CD4-positive, alpha-beta memory T cell (primary cell): Measurements from ENCODE around the gene STX18. TPM values are rescaled to one million over a fixed set of nuclear protein-coding genes. Genes with fewer than 3 reads are reported as not detected.
A peak's percentile ranks its signal among the peaks of the same experiment; 100 is the strongest.

ENCODE experiments used
- CTCF ChIA-PET: fragments of 350-600 bp; sonication (Branson Sonifier 250); formaldehyde crosslinking; loops from one replicate; lab custom pipeline; 2021; ENCODE audit warnings: inconsistent platforms; ENCODE audit not compliant: partially characterized antibody; lab: Charles Lee
- POLR2A ChIA-PET: fragments of 350-600 bp; sonication (Branson Sonifier 250); formaldehyde crosslinking; loops from one replicate; lab custom pipeline; 2021; ENCODE audit not compliant: partially characterized antibody; lab: Charles Lee
- DNase-seq, 5 donors: peaks; one replicate each; pipeline versions ENCODE4 v3.0.0 to v3.0.0-alpha.2; 2020 to 2022; ENCODE audit warnings: mixed read lengths in 1 of 5
- H3K27ac ChIP-seq: one replicate; pipeline ENCODE4 v1.7.0; 2013; ENCODE audit warnings: low read depth, low read length
- H3K27me3 ChIP-seq: 2 replicates; pipeline ENCODE4 v1.7.0; 2013; ENCODE audit warnings: mild to moderate bottlenecking, low read length, moderate library complexity; ENCODE audit not compliant: insufficient read depth
- H3K36me3 ChIP-seq: 2 replicates; pipeline ENCODE4 v1.7.0; 2013; ENCODE audit warnings: mild to moderate bottlenecking, low read length, moderate library complexity; ENCODE audit not compliant: insufficient read depth
- H3K4me1 ChIP-seq: 2 replicates; pipeline ENCODE4 v1.7.0; 2013; ENCODE audit warnings: mild to moderate bottlenecking, low read length, moderate library complexity; ENCODE audit not compliant: insufficient read depth
- H3K4me3 ChIP-seq, 2 donors: one replicate each; pipeline ENCODE4 v1.7.0; 2013; ENCODE audit warnings: low read length in 2 of 2, mild to moderate bottlenecking in 1 of 2
- H3K9me3 ChIP-seq, 2 donors: one replicate each; pipeline ENCODE4 v1.7.0; 2013; ENCODE audit warnings: low read length in 2 of 2, control low read depth in 1 of 2; ENCODE audit not compliant: control insufficient read depth in 1 of 2
- H3K27ac Mint-ChIP-seq, 7 donors: one replicate each; pipeline ENCODE4 v1.8.0; 2020 to 2021; ENCODE audit warnings: mixed read lengths in 7 of 7, mild to moderate bottlenecking in 6 of 7, inconsistent platforms in 3 of 7, moderate library complexity in 3 of 7
- H3K27me3 Mint-ChIP-seq, 2 donors: one replicate each; pipeline ENCODE4 v1.8.0; 2020 to 2021; ENCODE audit warnings: mixed read lengths in 2 of 2
- H3K36me3 Mint-ChIP-seq, 2 donors: one replicate each; pipeline ENCODE4 v1.8.0; 2020 to 2021; ENCODE audit warnings: mixed read lengths in 2 of 2, inconsistent platforms in 1 of 2, mild to moderate bottlenecking in 1 of 2
- H3K4me1 Mint-ChIP-seq, 4 donors: one replicate each; pipeline ENCODE4 v1.8.0; 2020 to 2021; ENCODE audit warnings: mixed read lengths in 4 of 4, mild to moderate bottlenecking in 1 of 4
- H3K4me3 Mint-ChIP-seq, 8 donors: one replicate each; pipeline ENCODE4 v1.8.0; 2020 to 2021; ENCODE audit warnings: mixed read lengths in 8 of 8, mild to moderate bottlenecking in 7 of 8, moderate library complexity in 6 of 8, inconsistent platforms in 3 of 8
- H3K9me3 Mint-ChIP-seq, 8 donors: one replicate each; pipeline ENCODE4 v1.8.0; 2020 to 2021; ENCODE audit warnings: mixed read lengths in 8 of 8, mild to moderate bottlenecking in 5 of 8, inconsistent platforms in 3 of 8, moderate library complexity in 1 of 8
- intact Hi-C: fragments of 100-400 bp; cut with micrococcal nuclease; formaldehyde crosslinking; loops from one replicate; pipeline ENCODE4 v1.15.1; 2023
- polyA plus RNA-seq, 2 donors: library from polyadenylated mRNA; unstranded; fragments of 300-500 nt; fragmentation: Illumina TruSeq; gene quantifications; one replicate each; pipeline ENCODE4 v1.2.3, GENCODE V29; 2021
- total RNA-seq, 2 experiments: library from RNA; stranded (reverse); gene quantifications; one replicate each; pipeline ENCODE4 v1.2.3, GENCODE V29; 2021

The STX18 gene
- total RNA-seq (10 to 100 TPM; 33.2 to 34.5 TPM), polyA plus RNA-seq (10 to 100 TPM; 25.6 to 29.2 TPM)

DNA sequence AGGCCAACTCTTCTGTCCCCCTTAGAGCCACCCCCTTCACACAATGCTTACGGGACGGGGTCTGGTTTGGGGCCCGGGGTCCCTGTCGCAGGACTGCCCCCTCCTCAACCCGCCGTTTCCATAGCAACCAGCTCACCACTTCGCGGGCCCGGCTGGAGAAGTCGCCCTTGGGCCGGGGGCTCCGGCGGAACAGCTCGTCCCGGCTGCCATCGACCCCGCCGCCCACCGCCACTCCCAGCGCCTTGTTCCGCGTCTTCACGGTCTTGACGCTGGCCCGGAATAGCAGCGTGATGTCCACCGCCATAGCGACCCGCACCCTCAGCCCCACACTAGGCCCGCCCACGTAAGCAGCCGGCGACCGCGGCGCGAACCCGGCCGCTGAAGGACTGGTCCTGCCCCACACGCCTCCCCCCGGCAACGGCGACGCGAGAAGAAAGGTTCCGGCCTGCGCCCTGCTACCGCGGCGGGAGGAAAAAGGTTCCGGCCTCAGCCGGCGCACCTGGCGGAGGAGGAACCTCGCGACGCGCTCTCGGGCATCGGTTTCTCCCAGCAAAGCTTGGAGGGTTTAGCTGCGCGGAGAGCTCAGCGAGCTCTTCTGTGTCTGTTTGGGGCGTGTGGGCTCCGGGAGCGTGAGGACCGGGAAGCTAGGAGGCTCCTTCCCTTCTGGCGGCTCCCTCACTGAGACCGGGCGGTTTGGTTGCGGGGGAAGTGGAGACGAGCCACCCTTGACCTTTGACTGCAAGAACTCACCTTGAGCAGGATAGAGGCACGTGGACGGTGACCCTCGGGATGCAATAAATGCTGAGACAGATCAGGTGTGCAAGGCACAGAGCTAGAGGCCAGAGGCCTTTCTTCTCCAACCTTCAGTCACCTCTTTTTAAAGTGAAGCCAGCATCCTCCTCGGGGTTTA is at the start of gene STX18:
STX18 (minus strand) TSS at position 388 of the 910 bp plus-strand sequence; CDS start at position 304, 84 bp downstream.
- Mint-ChIP-seq H3K36me3 (peaks cover 17 to 25% of the 10 kb centered on the region in 2 donors), H3K4me1 (peaks cover 28 to 72% (median 50%) of the 10 kb centered on the region in 4 donors), H3K9me3 (no peaks in the 10 kb centered on the region), H3K27ac (peak within 1 kb of the TSS; percentile 92 to 97 (median 95)), H3K27me3 (no peaks in the 10 kb centered on the region), H3K4me3 (peak within 1 kb of the TSS; percentile 92 to 99 (median 96))
- Histone ChIP-seq H3K27me3 (no peaks in the 10 kb centered on the region), H3K36me3 (no peaks in the 10 kb centered on the region), H3K27ac (peak within 1 kb of the TSS; percentile 63), H3K4me1 (peaks cover 35% of the 10 kb centered on the region), H3K4me3 (peak within 1 kb of the TSS; percentile 77 to 88), H3K9me3 (no peaks in the 10 kb centered on the region)
- peak; percentile 83 to 88 (median 85) for DNase-seq
- ChIA-PET CTCF (interaction anchor here (0.7 to 2.4 kb wide), 12 partner anchors 12 to 324 kb away, joined by 3 to 13 read pairs (median 4); partner anchors contain the start of gene TMEM128), POLR2A (interaction anchor here (0.6 to 2.2 kb wide), 15 partner anchors 9 to 402 kb away, joined by 3 to 24 read pairs (median 4); partner anchors contain the start of gene TMEM128)
- intact Hi-C loops: loop anchor here (2.0 to 5.0 kb wide), 4 partner anchors 33 to 585 kb away; partner anchors contain the start of genes LYAR and ZBTB49

- Histone ChIP-seq H3K27ac (no peak overlapping the region), H3K4me1 (no peaks in the 10 kb centered on the region), H3K9me3 (no peaks in the 10 kb centered on the region), H3K27me3 (no peaks in the 10 kb centered on the region), H3K4me3 (no peak overlapping the region), H3K36me3 (no peaks in the 10 kb centered on the region)
- Mint-ChIP-seq H3K27ac (no peak overlapping the region), H3K36me3 (peaks cover 22 to 49% of the 10 kb centered on the region in 2 donors), H3K4me1 (no peaks in the 10 kb centered on the region), H3K9me3 (peaks cover 5 to 33% (median 22%) of the 10 kb centered on the region in 8 donors), H3K4me3 (no peak overlapping the region), H3K27me3 (no peaks in the 10 kb centered on the region)
- intact Hi-C loops: no loop called here
- no peak for DNase-seq
- ChIA-PET POLR2A (no interaction called here), CTCF (no interaction called here)
These were observed 49.2 kb upstream of the STX18 start for GRCh38 chr4:4591071-4591470.

- H3K27me3 ChIP-seq: no peaks in the 10 kb centered on the region
- no peak for DNase-seq
- no peaks in the 10 kb centered on the region for H3K36me3 ChIP-seq
- no peak overlapping the region for H3K27ac ChIP-seq
- no peaks in the 10 kb centered on the region for H3K9me3 ChIP-seq
- POLR2A ChIA-PET: no interaction called here
- H3K4me3 ChIP-seq: no peak overlapping the region
- H3K27ac Mint-ChIP-seq: no peak overlapping the region
- H3K4me3 Mint-ChIP-seq: no peak overlapping the region
- CTCF ChIA-PET: no interaction called here
- H3K36me3 Mint-ChIP-seq: peaks cover 19 to 47% of the 10 kb centered on the region in 2 donors
- no peaks in the 10 kb centered on the region for H3K4me1 ChIP-seq
- no peaks in the 10 kb centered on the region for H3K4me1 Mint-ChIP-seq
- no peaks in the 10 kb centered on the region for H3K27me3 Mint-ChIP-seq
- H3K9me3 Mint-ChIP-seq: peaks cover 4 to 29% (median 18%) of the 10 kb centered on the region in 8 donors
- intact Hi-C loops: no loop called here
These were observed 48.7 kb upstream of the STX18 start for GRCh38 chr4:4590546-4590945.

GRCh38 chr4:4585012-4585670 is 43.3 kb upstream of the STX18 start:
- Histone ChIP-seq H3K36me3 (no peaks in the 10 kb centered on the region), H3K4me1 (no peaks in the 10 kb centered on the region), H3K27me3 (no peaks in the 10 kb centered on the region), H3K9me3 (no peaks in the 10 kb centered on the region), H3K4me3 (no peak overlapping the region), H3K27ac (no peak overlapping the region)
- Mint-ChIP-seq H3K4me3 (no peak overlapping the region), H3K4me1 (peaks cover 0 to 2% (median 0%) of the 10 kb centered on the region in 4 donors), H3K27me3 (no peaks in the 10 kb centered on the region), H3K9me3 (peaks cover 0 to 7% (median 5%) of the 10 kb centered on the region in 8 donors), H3K27ac (no peak overlapping the region), H3K36me3 (peaks cover 14 to 18% of the 10 kb centered on the region in 2 donors)
- POLR2A ChIA-PET: no interaction called here
- DNase-seq: no peak
- intact Hi-C loops: no loop called here
- CTCF ChIA-PET: interaction anchor here (1.3 kb wide), 1 partner anchor 17 kb away, joined by 3 read pairs; no protein-coding TSS in a partner anchor

DNA sequence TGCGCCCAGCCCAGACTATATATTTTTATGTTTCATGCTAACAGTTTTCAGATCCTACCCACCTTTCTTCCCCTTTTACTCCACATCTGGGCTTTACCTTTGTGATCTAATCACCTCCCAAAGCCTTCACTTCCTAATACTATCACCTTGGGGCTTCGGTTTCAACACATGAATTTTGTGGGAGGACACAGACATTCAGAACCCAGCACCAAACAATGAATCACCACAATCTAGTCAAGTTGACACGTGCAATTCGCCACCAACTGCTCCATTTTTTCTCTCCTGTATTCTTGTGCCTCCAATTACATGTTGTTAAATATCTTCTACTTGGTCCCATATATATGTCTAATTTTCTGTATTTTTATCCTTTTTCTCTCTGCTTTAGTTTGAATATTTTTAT is 41.8 kb upstream of the STX18 start:
- Mint-ChIP-seq H3K9me3 (peaks cover 0 to 7% (median 5%) of the 10 kb centered on the region in 8 donors), H3K4me3 (no peak overlapping the region), H3K27me3 (no peaks in the 10 kb centered on the region), H3K27ac (no peak overlapping the region), H3K36me3 (peaks cover 14 to 18% of the 10 kb centered on the region in 2 donors), H3K4me1 (peaks cover 0 to 2% (median 0%) of the 10 kb centered on the region in 4 donors)
- CTCF ChIA-PET: interaction anchor here (1.0 kb wide), 1 partner anchor 18 kb away, joined by 4 read pairs; no protein-coding TSS in a partner anchor
- intact Hi-C loops: no loop called here
- POLR2A ChIA-PET: interaction anchor here (0.7 kb wide), 1 partner anchor 9 kb away, joined by 5 read pairs; no protein-coding TSS in a partner anchor
- no peak for DNase-seq
- Histone ChIP-seq H3K27ac (no peak overlapping the region), H3K27me3 (no peaks in the 10 kb centered on the region), H3K9me3 (no peaks in the 10 kb centered on the region), H3K4me3 (no peak overlapping the region), H3K4me1 (no peaks in the 10 kb centered on the region), H3K36me3 (no peaks in the 10 kb centered on the region)

- Histone ChIP-seq H3K4me3 (no peak overlapping the region), H3K4me1 (no peaks in the 10 kb centered on the region), H3K9me3 (no peaks in the 10 kb centered on the region), H3K27ac (no peak overlapping the region), H3K27me3 (no peaks in the 10 kb centered on the region), H3K36me3 (no peaks in the 10 kb centered on the region)
- POLR2A ChIA-PET: no interaction called here
- H3K36me3 Mint-ChIP-seq: peaks cover 14 to 18% of the 10 kb centered on the region in 2 donors
- H3K4me3 Mint-ChIP-seq: no peak overlapping the region
- peaks cover 0 to 2% (median 0%) of the 10 kb centered on the region in 4 donors for H3K4me1 Mint-ChIP-seq
- no peak for DNase-seq
- H3K27ac Mint-ChIP-seq: no peak overlapping the region
- CTCF ChIA-PET: no interaction called here
- intact Hi-C loops: no loop called here
- H3K9me3 Mint-ChIP-seq: peaks cover 0 to 7% (median 4%) of the 10 kb centered on the region in 8 donors
- no peaks in the 10 kb centered on the region for H3K27me3 Mint-ChIP-seq
These were observed 40.8 kb upstream of the STX18 start for GRCh38 chr4:4582653-4583052.
